WI38 (cell line): ENCODE measurements around the gene KLF4.

Experiments used
- H3K4me3 ChIP-seq: 2 replicates; pipeline ENCODE4 v1.5.1; 2011; ENCODE audit warnings: low read depth, mild to moderate bottlenecking, control low read depth, low read length
- CTCF ChIP-seq: IDR thresholded peaks from 2 replicates; pipeline ENCODE4 v1.5.1; 2012; ENCODE audit warnings: low read depth, mild to moderate bottlenecking, control low read depth, low read length

The KLF4 gene

GRCh38 chr9:107489687-107490605 lies at the start of gene KLF4:
KLF4 (minus strand) TSS chr9:107489769; CDS start chr9:107489172, 597 bp downstream.
- no peak for TF ChIP-seq CTCF
- peak within 1 kb of the TSS; percentile 79 for H3K4me3 ChIP-seq

- TF ChIP-seq CTCF: no peak
- no peak overlapping the region for H3K4me3 ChIP-seq
Observed at GRCh38 chr9:107536462-107536861, 46.9 kb upstream of the KLF4 start.

- H3K4me3 ChIP-seq: no peak overlapping the region
- no peak for TF ChIP-seq CTCF
Observed at GRCh38 chr9:107534510-107535078, 45.0 kb upstream of the KLF4 start.

- H3K4me3 ChIP-seq: no peak overlapping the region
- no peak for TF ChIP-seq CTCF
Observed at GRCh38 chr9:107530679-107531078, 41.1 kb upstream of the KLF4 start.

- no peak for TF ChIP-seq CTCF
- no peak overlapping the region for H3K4me3 ChIP-seq
Observed at GRCh38 chr9:107528686-107529085, 39.1 kb upstream of the KLF4 start.

- H3K4me3 ChIP-seq: no peak overlapping the region
- no peak for TF ChIP-seq CTCF
Observed at GRCh38 chr9:107523539-107523938, 34.0 kb upstream of the KLF4 start.

- no peak for TF ChIP-seq CTCF
Observed at GRCh38 chr9:107520186-107520585, 30.6 kb upstream of the KLF4 start.

More at GRCh38 chr9:107520186-107520585, 30.6 kb upstream of the KLF4 start:
- H3K4me3 ChIP-seq: no peak overlapping the region
